ENCODE results near the gene FHL3.
"Not testable (repeated sequence)": the region's sequence is repeated elsewhere in the genome, so short reads cannot be mapped to it uniquely, and the experiment has no call there.

FHL3 gene

GRCh38 chr1:38034871-38035270, 29.6 kb upstream of the FHL3 start:
- DNase-seq: no peak

GRCh38 chr1:38032992-38033391, 27.7 kb upstream of the FHL3 start:
- DNase-seq: not testable (repeated sequence)

GRCh38 chr1:38031513-38031866, 26.2 kb upstream of the FHL3 start:
- DNase-seq: no peak

GRCh38 chr1:38030596-38031512, 25.5 kb upstream of the FHL3 start:
- no peak for DNase-seq

GRCh38 chr1:38029685-38030511, 24.6 kb upstream of the FHL3 start:
- DNase-seq: peak; percentile 78

GRCh38 chr1:38029081-38029681, 23.9 kb upstream of the FHL3 start:
- DNase-seq: peak; percentile 69

- no peak for DNase-seq
These were observed 23.4 kb upstream of the FHL3 start for GRCh38 chr1:38028671-38029070.

GRCh38 chr1:38028105-38028591, 22.8 kb upstream of the FHL3 start:
- DNase-seq: no peak

GRCh38 chr1:38027201-38028104, 22.1 kb upstream of the FHL3 start:
- DNase-seq: no peak

- peak; percentile 43 for DNase-seq
These were observed 21.4 kb upstream of the FHL3 start for GRCh38 chr1:38026592-38027200.

GRCh38 chr1:38025664-38026063, 20.4 kb upstream of the FHL3 start:
- no peak for DNase-seq

- no peak for DNase-seq
These were observed 19.9 kb upstream of the FHL3 start for GRCh38 chr1:38025233-38025632.

- DNase-seq: no peak
These were observed 17.5 kb upstream of the FHL3 start for GRCh38 chr1:38022810-38023209.

GRCh38 chr1:38021969-38022368, 16.7 kb upstream of the FHL3 start:
- DNase-seq: no peak

- no peak for DNase-seq
These were observed 15.1 kb upstream of the FHL3 start for GRCh38 chr1:38020396-38020795.

GRCh38 chr1:38018864-38019343, 13.6 kb upstream of the FHL3 start:
- no peak for DNase-seq

GRCh38 chr1:38015978-38016725, 10.8 kb upstream of the FHL3 start:
- no peak for DNase-seq

- no peak for DNase-seq
These were observed 9.6 kb upstream of the FHL3 start for GRCh38 chr1:38014724-38015424.

- no peak for DNase-seq
These were observed 8.9 kb upstream of the FHL3 start for GRCh38 chr1:38014171-38014570.

- no peak for DNase-seq
These were observed 7.9 kb upstream of the FHL3 start for GRCh38 chr1:38013227-38013622.
